Natural killer cell treated with Interleukin-12 subunit alpha and Interleukin-12 subunit beta and Interleukin-15 and Interleukin-18, amount 100 ng/mL, for 72 hours (primary cell): ENCODE data around the gene MSRB3. TPM values are rescaled to one million over a fixed set of nuclear protein-coding genes. Genes with fewer than 3 reads are reported as not detected.
"Not testable (repeated sequence)": the region's sequence is repeated elsewhere in the genome, so short reads cannot be mapped to it uniquely, and the experiment has no call there.

Experiments
- ATAC-seq, 2 donors: fragments of 150-1000 bp; cut with Tn5 transposase in 1 of 2; sonication (Bioruptor Pico), chemical (Tn5 transposase) in 1 of 2; 2 replicates each; pipeline ENCODE4 v1.10.0; 2021
- DNase-seq: peaks from one replicate; pipeline ENCODE4 v3.0.0; 2022; ENCODE audit warnings: low spot score
- H3K27ac Mint-ChIP-seq, 2 donors: 1 replicate in 1 of 2; 2 replicates in 1 of 2; pipeline ENCODE4 v1.8.0; 2022; ENCODE audit warnings: mixed read lengths in 2 of 2, mild to moderate bottlenecking in 1 of 2, moderate library complexity in 1 of 2
- H3K27me3 Mint-ChIP-seq, 2 donors: 1 replicate in 1 of 2; 2 replicates in 1 of 2; pipeline ENCODE4 v1.8.0; 2022; ENCODE audit warnings: mixed read lengths in 2 of 2
- H3K36me3 Mint-ChIP-seq: one replicate; pipeline ENCODE4 v1.8.0; 2022; ENCODE audit warnings: mixed read lengths
- H3K4me1 Mint-ChIP-seq, 2 donors: 1 replicate in 1 of 2; 2 replicates in 1 of 2; pipeline ENCODE4 v1.8.0; 2022; ENCODE audit warnings: low read depth in 2 of 2, mixed read lengths in 2 of 2, mild to moderate bottlenecking in 1 of 2
- H3K4me3 Mint-ChIP-seq: one replicate; pipeline ENCODE4 v1.8.0; 2022; ENCODE audit warnings: mixed read lengths
- H3K9me3 Mint-ChIP-seq: 2 replicates; pipeline ENCODE4 v1.8.0; 2022; ENCODE audit warnings: mixed read lengths
- total RNA-seq, 2 donors: library from RNA; stranded (reverse); gene quantifications; one replicate each; pipeline ENCODE4 v1.2.3, GENCODE V29; 2022

MSRB3 gene
- total RNA-seq, 2 donors from 2014 or later = 0.11 to 1.2 TPM

GRCh38 chr12:65300679-65301349 lies 22.3 kb downstream of the MSRB3 start:
- ATAC-seq = no peak
- H3K9me3 Mint-ChIP-seq = no peaks in the 10 kb centered on the region
- peaks cover 26 to 41% of the 10 kb centered on the region in 2 donors for H3K27me3 Mint-ChIP-seq
- no peak overlapping the region for H3K4me3 Mint-ChIP-seq
- H3K36me3 Mint-ChIP-seq = no peaks in the 10 kb centered on the region
- no peak overlapping the region for H3K27ac Mint-ChIP-seq
- DNase-seq = no peak
- H3K4me1 Mint-ChIP-seq = no peaks in the 10 kb centered on the region

- Mint-ChIP-seq H3K4me1 (peaks cover 0 to 2% of the 10 kb centered on the region in 2 donors), H3K27me3 (peaks cover 18 to 32% of the 10 kb centered on the region in 2 donors), H3K36me3 (no peaks in the 10 kb centered on the region), H3K27ac (no peak overlapping the region), H3K9me3 (no peaks in the 10 kb centered on the region), H3K4me3 (no peak overlapping the region)
- ATAC-seq = no peak
- DNase-seq = no peak
These were observed 24.4 kb downstream of the MSRB3 start for GRCh38 chr12:65302891-65303290.

- Mint-ChIP-seq H3K36me3 (no peaks in the 10 kb centered on the region), H3K27me3 (peaks cover 20 to 48% of the 10 kb centered on the region in 2 donors), H3K27ac (no peak overlapping the region), H3K4me1 (peaks cover 0 to 2% of the 10 kb centered on the region in 2 donors), H3K9me3 (no peaks in the 10 kb centered on the region), H3K4me3 (no peak overlapping the region)
- DNase-seq = no peak
- ATAC-seq = no peak
These were observed 27.0 kb downstream of the MSRB3 start for GRCh38 chr12:65305346-65305950.

- no peak for ATAC-seq
These were observed 28.1 kb downstream of the MSRB3 start for GRCh38 chr12:65306366-65307168.

GRCh38 chr12:65307169-65307501 lies 28.7 kb downstream of the MSRB3 start:
- H3K4me3 Mint-ChIP-seq = no peak overlapping the region
- H3K27me3 Mint-ChIP-seq = peaks cover 20 to 48% of the 10 kb centered on the region in 2 donors
- no peaks in the 10 kb centered on the region for H3K36me3 Mint-ChIP-seq
- DNase-seq (no peak), ATAC-seq (no peak)
- no peak overlapping the region for H3K27ac Mint-ChIP-seq
- peaks cover 0 to 2% of the 10 kb centered on the region in 2 donors for H3K4me1 Mint-ChIP-seq
- no peaks in the 10 kb centered on the region for H3K9me3 Mint-ChIP-seq

More at GRCh38 chr12:65306366-65307168, 28.1 kb downstream of the MSRB3 start:
- Mint-ChIP-seq H3K9me3 (no peaks in the 10 kb centered on the region), H3K4me1 (peaks cover 0 to 2% of the 10 kb centered on the region in 2 donors), H3K36me3 (no peaks in the 10 kb centered on the region), H3K27ac (no peak overlapping the region), H3K4me3 (no peak overlapping the region), H3K27me3 (peaks cover 20 to 48% of the 10 kb centered on the region in 2 donors)
- no peak for DNase-seq

- peaks cover 15 to 45% of the 10 kb centered on the region in 2 donors for H3K27me3 Mint-ChIP-seq
- no peak overlapping the region for H3K4me3 Mint-ChIP-seq
- H3K36me3 Mint-ChIP-seq = no peaks in the 10 kb centered on the region
- H3K4me1 Mint-ChIP-seq = peaks cover 0 to 2% of the 10 kb centered on the region in 2 donors
- ATAC-seq = no peak
- H3K27ac Mint-ChIP-seq = no peak overlapping the region
- DNase-seq = no peak
- H3K9me3 Mint-ChIP-seq = no peaks in the 10 kb centered on the region
These were observed 29.5 kb downstream of the MSRB3 start for GRCh38 chr12:65308006-65308405.

- no peaks in the 10 kb centered on the region for H3K9me3 Mint-ChIP-seq
- no peak overlapping the region for H3K27ac Mint-ChIP-seq
- H3K27me3 Mint-ChIP-seq = peaks cover 11 to 39% of the 10 kb centered on the region in 2 donors
- DNase-seq (no peak), ATAC-seq (no peak)
- H3K36me3 Mint-ChIP-seq = no peaks in the 10 kb centered on the region
- peaks cover 0 to 2% of the 10 kb centered on the region in 2 donors for H3K4me1 Mint-ChIP-seq
- no peak overlapping the region for H3K4me3 Mint-ChIP-seq
These were observed 30.2 kb downstream of the MSRB3 start for GRCh38 chr12:65308601-65309071.

- Mint-ChIP-seq H3K27ac (no peak overlapping the region), H3K4me1 (peaks cover 0 to 2% of the 10 kb centered on the region in 2 donors), H3K27me3 (peaks cover 8 to 27% of the 10 kb centered on the region in 2 donors), H3K36me3 (no peaks in the 10 kb centered on the region), H3K4me3 (no peak overlapping the region), H3K9me3 (no peaks in the 10 kb centered on the region)
- DNase-seq = no peak
- ATAC-seq = no peak
These were observed 32.8 kb downstream of the MSRB3 start for GRCh38 chr12:65311260-65311659.

- Mint-ChIP-seq H3K36me3 (no peaks in the 10 kb centered on the region), H3K27me3 (peaks cover 8 to 21% of the 10 kb centered on the region in 2 donors), H3K4me1 (no peaks in the 10 kb centered on the region), H3K9me3 (no peaks in the 10 kb centered on the region), H3K4me3 (no peak overlapping the region), H3K27ac (no peak overlapping the region)
- no peak for ATAC-seq
- DNase-seq = no peak
These were observed 35.3 kb downstream of the MSRB3 start for GRCh38 chr12:65313719-65314317.

- H3K27ac Mint-ChIP-seq, H3K4me1 Mint-ChIP-seq, H3K4me3 Mint-ChIP-seq, DNase-seq, H3K36me3 Mint-ChIP-seq, ATAC-seq, H3K9me3 Mint-ChIP-seq: not testable (repeated sequence)
- peaks cover 4 to 16% of the 10 kb centered on the region in 2 donors for H3K27me3 Mint-ChIP-seq
These were observed 36.8 kb downstream of the MSRB3 start for GRCh38 chr12:65315238-65315637.

GRCh38 chr12:65318186-65318685 lies 39.8 kb downstream of the MSRB3 start:
- Mint-ChIP-seq H3K9me3 (no peaks in the 10 kb centered on the region), H3K36me3 (no peaks in the 10 kb centered on the region), H3K4me3 (no peak overlapping the region), H3K4me1 (no peaks in the 10 kb centered on the region), H3K27ac (no peak overlapping the region), H3K27me3 (peaks cover 7 to 25% of the 10 kb centered on the region in 2 donors)
- DNase-seq (no peak), ATAC-seq (no peak)

- Mint-ChIP-seq H3K36me3 (no peaks in the 10 kb centered on the region), H3K27me3 (peaks cover 7 to 25% of the 10 kb centered on the region in 2 donors), H3K4me3 (no peak overlapping the region), H3K9me3 (no peaks in the 10 kb centered on the region), H3K27ac (no peak overlapping the region), H3K4me1 (no peaks in the 10 kb centered on the region)
- DNase-seq = no peak
- ATAC-seq = no peak
These were observed 41.3 kb downstream of the MSRB3 start for GRCh38 chr12:65319688-65320200.

- Mint-ChIP-seq H3K4me1 (no peaks in the 10 kb centered on the region), H3K4me3 (no peak overlapping the region), H3K9me3 (no peaks in the 10 kb centered on the region), H3K36me3 (no peaks in the 10 kb centered on the region), H3K27me3 (peaks cover 3 to 18% of the 10 kb centered on the region in 2 donors), H3K27ac (no peak overlapping the region)
- ATAC-seq (no peak), DNase-seq (no peak)
These were observed 44.6 kb downstream of the MSRB3 start for GRCh38 chr12:65323070-65323469.
